NT2/D1 (cell line): ENCODE data around the gene INVS.
A peak's percentile ranks its signal among the peaks of the same experiment; 100 is the strongest.
"Not testable (repeated sequence)": the region's sequence is repeated elsewhere in the genome, so short reads cannot be mapped to it uniquely, and the experiment has no call there.

Experiments used
- DNase-seq: peaks from one replicate; pipeline ENCODE4 v3.0.0-alpha.2; 2011; ENCODE audit warnings: low read depth, low spot score
- H3K27me3 ChIP-seq: 2 replicates; pipeline ENCODE4 v1.6.0; 2011; ENCODE audit warnings: mild to moderate bottlenecking; ENCODE audit not compliant: insufficient read length, insufficient read depth
- H3K36me3 ChIP-seq: 2 replicates; pipeline ENCODE4 v1.6.1; 2011; ENCODE audit warnings: mild to moderate bottlenecking, low read length, mixed read lengths; ENCODE audit not compliant: insufficient read depth, insufficient read length
- H3K4me1 ChIP-seq: 2 replicates; pipeline ENCODE4 v1.5.1; 2011; ENCODE audit not compliant: insufficient read depth, insufficient read length
- H3K4me3 ChIP-seq: 2 replicates; pipeline ENCODE4 v1.5.1; 2011; ENCODE audit warnings: low read depth; ENCODE audit not compliant: insufficient read length
- H3K9ac ChIP-seq: 2 replicates; pipeline ENCODE4 v1.6.0; 2011; ENCODE audit warnings: low read depth; ENCODE audit not compliant: insufficient read length
- H3K9me3 ChIP-seq: 2 replicates; pipeline ENCODE4 v1.5.1; 2011; ENCODE audit warnings: mild to moderate bottlenecking, low read length; ENCODE audit not compliant: insufficient read depth
- SUZ12 ChIP-seq: IDR thresholded peaks from 2 replicates; pipeline ENCODE4 v1.6.1; 2011; ENCODE audit not compliant: insufficient read length, insufficient read depth; ENCODE audit errors: extremely low read depth
- YY1 ChIP-seq: IDR thresholded peaks from 2 replicates; pipeline ENCODE4 v1.6.1; 2011; ENCODE audit not compliant: insufficient read length, insufficient read depth
- ZNF274 ChIP-seq: IDR thresholded peaks from 2 replicates; pipeline ENCODE4 v1.6.1; 2011; ENCODE audit warnings: mild to moderate bottlenecking, low read depth, low read length

INVS gene

GRCh38 chr9:100309992-100310391 lies 210.9 kb downstream of the INVS start:
- H3K27me3 ChIP-seq = no peaks in the 10 kb centered on the region
- peaks cover 65% of the 10 kb centered on the region for H3K36me3 ChIP-seq
- H3K9me3 ChIP-seq = no peaks in the 10 kb centered on the region; the same call in 1 of the 2 replicates
- no peak for TF ChIP-seq SUZ12
- TF ChIP-seq ZNF274 = no peak
- TF ChIP-seq YY1 = no peak
- H3K4me3 ChIP-seq = no peak overlapping the region
- H3K4me1 ChIP-seq = no peaks in the 10 kb centered on the region
- no peak for DNase-seq
- no peak overlapping the region for H3K9ac ChIP-seq

GRCh38 chr9:100315561-100315960 lies 216.5 kb downstream of the INVS start:
- H3K4me3 ChIP-seq = no peak overlapping the region
- no peaks in the 10 kb centered on the region for H3K4me1 ChIP-seq
- no peak for TF ChIP-seq SUZ12
- no peak for TF ChIP-seq ZNF274
- no peak for TF ChIP-seq YY1
- H3K9me3 ChIP-seq = no peaks in the 10 kb centered on the region; the same call in 1 of the 2 replicates
- no peak for DNase-seq
- no peaks in the 10 kb centered on the region for H3K27me3 ChIP-seq
- no peak overlapping the region for H3K9ac ChIP-seq
- H3K36me3 ChIP-seq = peaks cover 65% of the 10 kb centered on the region

- H3K36me3 ChIP-seq = peaks cover 63% of the 10 kb centered on the region
Observed at GRCh38 chr9:100317706-100318105, 218.7 kb downstream of the INVS start.

GRCh38 chr9:100322954-100323536 lies 224.0 kb downstream of the INVS start:
- DNase-seq = peak; percentile 38
- peaks cover 81% of the 10 kb centered on the region for H3K36me3 ChIP-seq
- no peak overlapping the region for H3K9ac ChIP-seq

More at GRCh38 chr9:100317706-100318105, 218.7 kb downstream of the INVS start:
- Histone ChIP-seq H3K4me3 (no peak overlapping the region), H3K4me1 (no peaks in the 10 kb centered on the region), H3K9ac (no peak overlapping the region), H3K27me3 (no peaks in the 10 kb centered on the region), H3K9me3 (no peaks in the 10 kb centered on the region; the same call in 1 of the 2 replicates)
- TF ChIP-seq SUZ12 (no peak), ZNF274 (no peak), YY1 (no peak)
- no peak for DNase-seq

GRCh38 chr9:100324594-100325200 lies 225.7 kb downstream of the INVS start:
- DNase-seq = no peak
- Histone ChIP-seq H3K9ac (no peak overlapping the region), H3K4me1 (no peaks in the 10 kb centered on the region), H3K9me3 (no peaks in the 10 kb centered on the region), H3K36me3 (peaks cover 78% of the 10 kb centered on the region), H3K27me3 (no peaks in the 10 kb centered on the region), H3K4me3 (no peak overlapping the region)
- TF ChIP-seq ZNF274 = no peak
- no peak for TF ChIP-seq SUZ12
- no peak for TF ChIP-seq YY1

More at GRCh38 chr9:100322954-100323536, 224.0 kb downstream of the INVS start:
- no peaks in the 10 kb centered on the region for H3K4me1 ChIP-seq
- H3K27me3 ChIP-seq = no peaks in the 10 kb centered on the region
- no peaks in the 10 kb centered on the region for H3K9me3 ChIP-seq
- TF ChIP-seq YY1 (no peak), ZNF274 (no peak), SUZ12 (no peak)
- no peak overlapping the region for H3K4me3 ChIP-seq

GRCh38 chr9:100338736-100339135 lies 239.7 kb downstream of the INVS start:
- DNase-seq, H3K27me3 ChIP-seq, H3K9me3 ChIP-seq, H3K4me1 ChIP-seq, H3K9ac ChIP-seq, H3K4me3 ChIP-seq: not testable (repeated sequence)
- H3K36me3 ChIP-seq = peaks cover 50% of the 10 kb centered on the region

- DNase-seq = no peak
- peaks cover 61% of the 10 kb centered on the region for H3K36me3 ChIP-seq
- H3K4me3 ChIP-seq = no peak overlapping the region
- H3K27me3 ChIP-seq = no peaks in the 10 kb centered on the region
- H3K9ac ChIP-seq = no peak overlapping the region
- H3K9me3 ChIP-seq = no peaks in the 10 kb centered on the region
- H3K4me1 ChIP-seq = no peaks in the 10 kb centered on the region
- no peak for TF ChIP-seq SUZ12
- TF ChIP-seq YY1 = no peak
- no peak for TF ChIP-seq ZNF274
Observed at GRCh38 chr9:100340224-100340623, 241.2 kb downstream of the INVS start.

- no peak overlapping the region for H3K4me3 ChIP-seq
- H3K36me3 ChIP-seq = peaks cover 72% of the 10 kb centered on the region
- TF ChIP-seq ZNF274 = no peak
- no peak for TF ChIP-seq YY1
- TF ChIP-seq SUZ12 = no peak
- DNase-seq = no peak
- no peaks in the 10 kb centered on the region for H3K27me3 ChIP-seq
- H3K4me1 ChIP-seq = no peaks in the 10 kb centered on the region
- H3K9ac ChIP-seq = no peak overlapping the region
- H3K9me3 ChIP-seq = no peaks in the 10 kb centered on the region
Observed at GRCh38 chr9:100341889-100342288, 242.8 kb downstream of the INVS start.
